GM12864 (cell line): ENCODE measurements around the gene HSD11B2.

Experiments
- DNase-seq: peaks from one replicate; pipeline ENCODE4 v3.0.0-alpha.2; 2011; ENCODE audit warnings: low read depth
- H3K4me3 ChIP-seq: 2 replicates; pipeline ENCODE4 v1.5.1; 2011; ENCODE audit warnings: mild to moderate bottlenecking, low read depth, low read length, control low read depth
- CTCF ChIP-seq: IDR thresholded peaks from 2 replicates; pipeline ENCODE4 v1.5.1; 2011; ENCODE audit warnings: low read depth, mild to moderate bottlenecking, moderate library complexity, low read length, control low read depth, inconsistent platforms; ENCODE audit errors: missing control alignments

The HSD11B2 gene

GRCh38 chr16:67425580-67425979, 5.3 kb upstream of the HSD11B2 start:
- no peak for TF ChIP-seq CTCF
- H3K4me3 ChIP-seq, result no peak overlapping the region
- DNase-seq, result no peak

- no peak overlapping the region for H3K4me3 ChIP-seq
- TF ChIP-seq CTCF, result no peak
- DNase-seq, result no peak
Observed at GRCh38 chr16:67426022-67426421, 4.9 kb upstream of the HSD11B2 start.

DNA sequence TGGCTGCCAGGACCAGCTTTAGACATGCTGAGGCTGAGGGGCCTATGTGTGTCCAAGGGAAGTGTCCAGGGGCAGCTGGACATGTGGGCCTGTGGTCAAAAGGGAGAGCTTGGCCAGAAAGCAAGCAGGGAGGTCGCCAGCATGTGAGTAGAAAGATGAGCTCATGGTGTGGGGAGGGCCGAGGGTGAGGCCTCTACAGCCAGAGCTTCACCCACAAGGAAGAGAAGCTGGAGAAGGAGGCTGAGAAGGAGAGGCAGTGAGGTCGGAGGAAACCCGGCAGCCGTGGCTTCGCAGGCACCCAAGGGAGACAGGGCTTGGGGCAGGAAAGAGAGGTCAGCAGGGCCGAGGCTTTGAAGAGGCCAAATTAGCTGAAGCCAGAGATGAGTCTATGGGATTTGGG, 4.0 kb upstream of the HSD11B2 start:
- no peak overlapping the region for H3K4me3 ChIP-seq
- no peak for DNase-seq
- TF ChIP-seq CTCF, result no peak

DNA sequence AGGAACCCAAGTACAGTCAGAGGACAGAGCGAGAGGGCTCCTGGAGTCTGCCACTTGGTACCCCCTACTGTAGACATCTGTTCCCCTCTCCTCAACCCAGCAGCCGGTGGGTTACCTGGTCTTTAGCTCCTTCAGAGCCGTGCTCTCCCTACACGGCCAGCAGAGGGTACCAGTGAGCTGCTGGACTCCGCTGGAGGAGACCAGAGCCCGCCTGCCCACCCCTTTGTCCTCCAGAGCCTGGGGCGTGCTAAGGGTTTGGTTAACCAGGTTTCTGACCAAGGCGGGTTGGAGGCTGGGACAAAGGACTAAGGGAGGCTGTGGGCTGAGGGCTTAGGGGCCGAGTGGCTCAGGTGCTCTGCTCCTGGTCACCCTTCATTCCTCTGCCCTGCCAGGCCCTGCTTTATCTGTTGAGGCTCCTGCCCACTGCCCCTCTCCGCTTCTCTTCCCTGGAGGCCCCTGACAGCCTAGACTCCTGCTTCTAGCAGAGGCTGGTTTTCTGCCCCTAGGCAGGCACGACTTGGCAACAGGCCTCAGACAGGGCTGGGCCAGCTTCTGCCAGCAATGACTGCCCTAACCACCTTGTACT, 2.7 kb upstream of the HSD11B2 start:
- H3K4me3 ChIP-seq, result no peak overlapping the region

DNA sequence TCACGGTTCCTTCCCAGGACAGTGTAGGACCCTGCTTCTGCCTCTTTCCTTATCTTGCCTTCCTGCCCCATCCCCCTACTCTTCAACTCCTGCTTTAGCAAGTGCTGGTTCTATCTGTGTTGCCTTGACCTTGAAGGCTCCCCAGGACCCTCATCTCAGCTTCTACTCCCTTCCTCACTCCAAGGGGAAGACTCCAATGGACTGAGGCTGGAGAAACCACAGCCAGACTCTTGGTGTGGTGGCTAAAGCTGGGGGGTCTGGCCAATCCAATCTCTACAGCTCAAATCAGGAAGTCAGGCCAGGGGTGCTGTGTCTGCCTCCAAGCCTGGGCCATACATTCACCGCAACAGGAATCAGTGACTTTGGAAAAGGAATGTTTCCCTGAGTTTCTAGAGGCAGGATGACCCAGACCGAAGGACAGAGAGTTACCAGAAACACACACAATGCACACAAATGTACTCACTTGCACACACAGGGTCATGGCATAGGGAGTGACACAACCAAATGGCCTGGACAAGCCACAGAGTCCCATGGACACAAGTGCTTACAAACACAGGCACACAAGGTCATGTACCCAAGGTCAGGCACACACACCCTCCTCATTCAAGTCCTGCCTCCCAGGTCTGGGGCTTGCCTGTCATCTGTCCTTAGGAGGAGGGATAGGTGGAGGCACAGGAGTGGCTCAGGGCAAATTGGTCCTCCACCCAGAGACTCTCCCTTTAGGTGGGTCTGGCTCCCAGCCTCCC, 1.7 kb upstream of the HSD11B2 start:
- TF ChIP-seq CTCF, result no peak
- H3K4me3 ChIP-seq, result no peak overlapping the region
- DNase-seq, result no peak

More for the DNA sequence above, 2.7 kb upstream of the HSD11B2 start:
- TF ChIP-seq CTCF, result peak; percentile 87
- no peak for DNase-seq

GRCh38 chr16:67429799-67430503, 970 bp upstream of the HSD11B2 start:
- H3K4me3 ChIP-seq, result peak overlapping the region; percentile 38; the same call in 1 of the 2 replicates
- no peak for DNase-seq
- no peak for TF ChIP-seq CTCF
